ENCODE measurements around the gene PMPCA. TPM values are rescaled to one million over a fixed set of nuclear protein-coding genes. Genes with fewer than 3 reads are reported as not detected.

PMPCA gene
- total and polyA plus RNA-seq, 2 donors: 15.1 to 43.7 TPM

DNA sequence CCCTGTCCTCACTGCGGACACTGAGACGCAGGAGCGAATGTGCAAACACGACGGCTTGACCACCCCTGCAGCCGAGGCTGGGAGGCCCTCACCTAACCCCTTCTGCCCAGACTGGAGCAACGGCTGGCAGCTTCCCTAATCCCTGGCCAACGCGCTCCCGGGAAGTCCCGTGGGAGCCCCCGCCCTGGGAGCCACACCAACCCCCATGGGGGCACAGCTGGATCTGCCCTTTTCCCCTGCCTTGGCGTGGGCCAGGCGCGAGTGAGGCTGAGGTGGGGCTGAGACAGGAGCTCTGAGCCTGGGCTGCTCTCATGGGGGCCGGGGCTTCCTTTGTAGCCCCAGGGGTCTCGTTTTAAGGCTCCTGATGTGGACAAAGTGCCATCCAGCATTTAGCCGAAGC lies 42.3 kb upstream of the PMPCA start:
- Histone ChIP-seq H3K4me3 (ENCODE audit: low read depth, low read length) (no peak overlapping the region), H3K36me3 (ENCODE audit: insufficient read depth) (no peaks in the 10 kb centered on the region), H3K4me1 (ENCODE audit: insufficient read depth) (no peaks in the 10 kb centered on the region), H3K27ac (ENCODE audit: low read depth) (no peak overlapping the region)
- DNase-seq (ENCODE audit: extremely low spot score): no peak
- WGBS: 69% methylated on average over 18 of the region's 18 CpGs

DNA sequence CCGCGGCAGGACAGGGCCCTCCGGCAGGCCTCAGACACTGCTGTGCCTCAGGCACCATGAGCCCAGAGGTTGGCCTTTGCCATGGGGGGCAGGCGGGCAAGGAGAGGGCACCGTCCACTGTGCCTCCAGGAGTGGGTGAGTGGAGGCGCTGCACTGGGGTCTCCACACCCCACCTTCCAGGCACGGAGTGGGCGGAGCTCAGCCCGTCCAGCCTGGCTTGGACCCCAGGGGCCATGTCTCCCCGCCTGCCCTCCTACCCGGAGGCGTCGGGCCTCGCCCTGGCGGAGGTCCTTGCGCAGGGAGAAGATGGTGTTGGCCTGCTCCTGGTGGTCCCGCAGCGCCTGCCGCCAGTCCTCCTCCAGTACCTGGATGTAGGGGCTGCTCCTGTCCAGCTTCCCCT lies 40.4 kb upstream of the PMPCA start:
- Histone ChIP-seq H3K4me1 (ENCODE audit: insufficient read depth) (no peaks in the 10 kb centered on the region), H3K4me3 (ENCODE audit: low read depth, low read length) (no peak overlapping the region), H3K27ac (ENCODE audit: low read depth) (no peak overlapping the region), H3K36me3 (ENCODE audit: insufficient read depth) (no peaks in the 10 kb centered on the region)
- DNase-seq (ENCODE audit: extremely low spot score): no peak
- WGBS: 95% methylated on average over 19 of the region's 19 CpGs

DNA sequence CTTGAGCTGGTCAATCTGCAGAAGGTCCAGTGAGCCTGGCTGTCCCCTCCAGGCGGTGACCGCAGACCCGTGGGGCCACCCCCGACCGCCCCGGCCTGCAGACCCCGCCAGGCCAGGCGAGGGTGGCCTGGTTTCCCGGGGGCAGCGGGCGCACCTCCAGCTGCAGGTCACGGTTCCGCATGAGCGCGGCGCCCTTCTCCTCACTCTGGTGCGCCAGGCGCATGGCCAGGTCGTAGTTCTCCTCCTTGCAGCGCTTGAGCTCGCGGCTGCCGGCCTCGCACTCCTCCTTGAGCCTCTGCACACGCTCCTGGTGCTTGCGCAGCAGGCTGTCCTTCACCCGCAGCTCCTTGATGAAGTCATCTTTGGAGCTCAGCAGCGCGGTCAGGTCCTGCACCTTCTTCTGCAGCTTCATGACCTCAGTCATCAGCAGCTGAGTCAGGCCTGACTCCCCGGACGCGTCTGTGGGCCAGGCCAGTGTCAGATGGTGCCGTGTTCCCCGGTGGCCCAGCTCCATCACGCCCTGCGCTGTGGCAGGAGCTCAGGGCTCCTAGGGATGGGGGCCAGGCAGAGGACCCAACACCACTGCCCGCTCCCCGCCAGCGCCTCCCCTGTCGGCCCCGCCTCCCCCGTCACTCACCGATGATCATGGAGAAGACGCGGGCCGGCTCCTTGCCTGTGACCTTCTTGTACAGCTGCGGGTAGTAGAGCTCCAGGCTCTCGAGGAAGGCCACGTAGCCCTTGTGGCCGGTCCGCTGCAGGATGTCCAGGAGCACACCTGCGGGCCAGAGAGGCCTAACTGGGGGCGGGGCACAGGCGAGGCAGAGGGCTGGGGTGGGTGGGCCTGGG lies 39.5 kb upstream of the PMPCA start:
- whole genome bisulfite sequencing: 95% methylated on average over 54 of the region's 54 CpGs
- Histone ChIP-seq H3K4me1 (ENCODE audit: insufficient read depth) (no peaks in the 10 kb centered on the region), H3K27ac (ENCODE audit: low read depth) (no peak overlapping the region), H3K36me3 (ENCODE audit: insufficient read depth) (no peaks in the 10 kb centered on the region), H3K4me3 (ENCODE audit: low read depth, low read length) (no peak overlapping the region)
- DNase-seq (ENCODE audit: extremely low spot score): no peak

DNA sequence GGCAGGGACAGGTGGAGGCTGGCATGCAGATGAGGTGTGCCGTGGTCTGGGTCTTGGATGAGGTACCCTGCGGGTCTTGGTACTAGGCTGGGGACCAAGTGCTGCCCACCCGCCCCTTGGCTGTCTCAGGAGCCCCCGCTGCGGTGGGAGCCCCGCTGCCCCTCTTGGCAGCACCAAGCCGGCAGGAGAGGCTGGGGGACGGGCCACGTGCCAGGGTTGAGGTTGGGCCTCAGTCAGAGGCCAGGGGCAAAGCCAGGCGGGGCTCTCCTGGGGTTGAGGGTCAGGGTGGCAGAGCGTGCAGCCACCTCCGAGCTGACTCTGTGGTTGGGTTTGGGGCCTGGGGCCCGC lies 39.0 kb upstream of the PMPCA start:
- Histone ChIP-seq H3K36me3 (ENCODE audit: insufficient read depth) (no peaks in the 10 kb centered on the region), H3K4me3 (ENCODE audit: low read depth, low read length) (no peak overlapping the region), H3K27ac (ENCODE audit: low read depth) (no peak overlapping the region), H3K4me1 (ENCODE audit: insufficient read depth) (no peaks in the 10 kb centered on the region)
- no peak for DNase-seq (ENCODE audit: extremely low spot score)
- WGBS: 89% methylated on average over 13 of the region's 13 CpGs

DNA sequence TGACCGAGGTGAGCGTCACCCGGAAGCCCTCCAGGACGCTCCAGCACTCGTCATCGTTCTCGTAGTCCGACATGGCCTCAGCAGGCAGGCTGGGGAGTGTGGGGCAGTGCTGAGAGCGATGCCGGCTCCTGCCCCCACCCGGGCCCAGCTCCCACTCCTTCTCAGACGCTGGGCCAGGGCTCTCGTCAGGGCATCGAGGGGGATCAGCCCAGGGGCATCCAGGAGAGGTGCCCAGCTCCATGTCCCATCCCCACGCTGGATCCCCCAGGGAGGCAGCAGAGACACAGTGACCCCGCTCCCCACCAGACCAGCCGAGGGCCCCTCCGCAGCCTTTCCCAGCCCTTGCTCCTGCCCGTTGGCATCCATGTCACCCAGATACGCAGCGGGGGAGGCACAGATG lies 38.5 kb upstream of the PMPCA start:
- no peak for DNase-seq (ENCODE audit: extremely low spot score)
- Histone ChIP-seq H3K4me1 (ENCODE audit: insufficient read depth) (no peaks in the 10 kb centered on the region), H3K27ac (ENCODE audit: low read depth) (peak overlapping the region; percentile 3), H3K36me3 (ENCODE audit: insufficient read depth) (no peaks in the 10 kb centered on the region), H3K4me3 (ENCODE audit: low read depth, low read length) (no peak overlapping the region)
- WGBS: 87% methylated on average over 21 of the region's 21 CpGs

DNA sequence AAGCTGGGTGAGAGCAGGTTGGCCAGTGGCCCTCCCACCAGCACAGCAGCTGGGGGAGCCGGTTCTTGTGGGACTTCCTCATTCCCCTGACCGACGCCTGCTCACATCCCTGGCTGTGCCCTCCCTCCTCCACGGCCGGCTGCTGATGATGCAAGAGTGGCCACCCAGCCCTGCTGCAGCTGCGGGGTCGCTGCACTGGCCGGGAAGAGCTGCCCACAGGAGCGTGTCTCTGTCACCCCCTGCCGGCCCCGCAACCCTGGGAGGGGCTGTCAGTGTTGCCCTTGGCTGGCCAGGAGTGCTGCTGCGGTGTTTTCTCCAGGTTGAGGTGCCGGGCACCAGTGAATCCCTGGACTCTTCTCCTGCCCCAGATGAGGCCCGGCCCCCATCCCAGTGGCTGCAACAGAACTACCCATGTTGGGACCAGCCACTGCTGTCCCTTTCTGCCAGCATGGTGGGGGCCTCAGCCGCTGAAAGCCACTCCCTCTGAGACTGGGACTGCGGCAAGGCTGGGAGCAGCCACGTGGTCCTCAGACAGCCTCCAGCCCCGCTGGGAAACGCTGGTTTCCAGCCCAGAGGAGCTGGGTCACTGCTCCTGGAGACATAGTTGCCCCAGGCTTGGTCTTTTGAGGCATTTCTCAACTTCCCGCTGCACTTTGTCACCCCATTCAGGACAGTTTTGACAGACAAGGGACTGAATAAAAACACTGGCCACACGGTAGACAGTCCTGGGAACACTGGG lies 37.7 kb upstream of the PMPCA start:
- DNase-seq (ENCODE audit: extremely low spot score): no peak
- WGBS: 20% methylated on average over 21 of the region's 21 CpGs
- no peaks in the 10 kb centered on the region for H3K4me1 ChIP-seq (ENCODE audit: insufficient read depth)
- no peak overlapping the region for H3K4me3 ChIP-seq (ENCODE audit: low read depth, low read length)
- H3K27ac ChIP-seq (ENCODE audit: low read depth): no peak overlapping the region
- H3K36me3 ChIP-seq (ENCODE audit: insufficient read depth): no peaks in the 10 kb centered on the region

DNA sequence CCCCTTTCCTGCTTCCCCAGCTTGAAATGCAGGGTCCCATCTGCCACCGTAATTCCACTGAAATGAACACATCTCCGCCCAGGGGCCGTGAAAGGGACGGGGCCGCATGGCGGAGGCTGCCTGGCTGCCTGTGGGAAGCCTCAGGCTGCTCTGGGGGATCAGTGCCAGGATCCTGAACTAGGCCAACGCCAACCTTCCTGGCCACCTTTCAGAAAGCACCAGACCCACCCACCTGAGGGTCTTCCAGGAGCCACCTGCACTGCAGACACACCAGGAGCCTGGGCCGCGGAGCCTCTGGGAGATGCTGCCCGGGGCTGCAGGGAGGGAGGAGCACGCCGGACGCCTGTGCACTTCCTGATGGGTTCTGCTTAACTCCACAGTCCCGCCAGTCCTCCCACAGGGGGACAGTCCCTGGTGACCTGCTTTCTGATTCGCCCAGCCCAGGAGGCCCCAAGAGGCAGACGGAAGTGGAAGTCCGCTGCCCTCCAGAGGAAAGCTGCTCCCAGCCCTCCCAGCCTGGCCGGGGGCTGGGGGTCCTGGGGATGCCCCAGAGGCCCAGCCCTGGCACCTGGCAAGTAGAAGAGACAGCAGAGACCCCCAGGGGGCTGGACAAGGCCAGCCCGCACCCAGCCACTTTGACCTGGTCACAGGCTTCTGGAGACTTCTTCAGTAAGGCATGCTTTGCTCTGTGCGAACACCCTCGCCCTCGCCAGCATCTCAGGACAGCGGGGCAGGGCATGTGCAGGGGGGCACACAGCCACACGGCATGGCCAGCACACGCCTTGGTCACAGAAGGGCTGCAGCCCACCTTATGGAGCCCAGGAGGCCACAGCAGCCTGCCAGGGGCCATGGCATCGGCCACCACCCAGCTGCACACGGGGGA lies 36.9 kb upstream of the PMPCA start, which contains the start of gene CARD9:
TSS of gene CARD9 (minus strand) at position 370 of the 883 bp plus-strand sequence. CDS start 1,591 bp downstream, outside the sequence.
- Histone ChIP-seq H3K4me3 (ENCODE audit: low read depth, low read length) (no peak within 1 kb of the TSS), H3K27ac (ENCODE audit: low read depth) (no peak within 1 kb of the TSS)
- DNase-seq (ENCODE audit: extremely low spot score): no peak

DNA sequence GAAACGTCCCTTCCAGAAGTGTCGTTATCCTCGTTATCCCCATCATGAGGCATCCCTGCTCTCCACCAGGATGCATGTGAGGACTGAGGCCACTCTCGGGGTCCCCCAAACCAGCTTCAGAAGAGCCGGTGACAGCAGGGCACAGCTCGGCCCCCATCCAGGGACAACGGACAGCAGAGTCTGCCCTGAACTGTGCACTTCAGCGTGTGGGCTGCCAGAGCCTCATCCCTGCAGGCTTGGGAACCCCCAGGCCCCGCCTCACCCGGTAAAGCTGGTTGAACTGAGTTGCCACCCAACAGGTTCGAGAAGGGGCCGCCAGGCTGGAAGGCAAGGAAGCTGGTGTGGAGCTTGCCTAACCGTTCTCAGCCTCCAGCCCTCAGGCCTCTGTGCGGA lies 36.3 kb upstream of the PMPCA start:
- H3K36me3 ChIP-seq (ENCODE audit: insufficient read depth): no peaks in the 10 kb centered on the region
- no peak overlapping the region for H3K27ac ChIP-seq (ENCODE audit: low read depth)
- no peak overlapping the region for H3K4me3 ChIP-seq (ENCODE audit: low read depth, low read length)
- DNase-seq (ENCODE audit: extremely low spot score): no peak
- H3K4me1 ChIP-seq (ENCODE audit: insufficient read depth): no peaks in the 10 kb centered on the region
- 87% methylated on average over 14 of the region's 14 CpGs for WGBS

More for the DNA sequence above, 36.9 kb upstream of the PMPCA start, which contains the start of gene CARD9:
- Histone ChIP-seq H3K36me3 (ENCODE audit: insufficient read depth) (no peaks in the 10 kb centered on the region), H3K4me1 (ENCODE audit: insufficient read depth) (no peaks in the 10 kb centered on the region)
- 53% methylated on average over 27 of the region's 27 CpGs for WGBS

DNA sequence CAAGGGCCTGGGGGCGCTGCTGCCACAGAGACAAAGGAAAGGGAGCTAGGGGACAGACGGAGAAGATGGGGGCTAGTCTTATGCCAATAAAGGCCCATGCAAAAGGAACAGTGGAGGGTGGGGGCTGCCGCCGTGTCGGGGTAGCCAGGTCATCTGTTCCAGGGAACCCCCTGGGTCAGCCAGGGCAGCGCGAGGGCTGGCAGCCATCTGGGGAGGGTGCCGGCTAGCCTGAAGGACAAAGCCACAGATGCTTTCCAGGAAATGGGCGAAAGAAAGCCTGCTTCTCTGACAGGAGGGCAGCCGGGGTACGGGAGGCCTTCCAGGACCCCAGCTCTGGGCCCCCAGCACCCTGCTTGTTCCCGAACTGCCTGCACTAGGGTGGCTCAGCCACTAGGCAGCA lies 35.4 kb upstream of the PMPCA start:
- no peak for DNase-seq (ENCODE audit: extremely low spot score)
- H3K4me1 ChIP-seq (ENCODE audit: insufficient read depth): no peaks in the 10 kb centered on the region
- peaks cover 2% of the 10 kb centered on the region for H3K36me3 ChIP-seq (ENCODE audit: insufficient read depth)
- 91% methylated on average over 12 of the region's 12 CpGs for WGBS
- no peak overlapping the region for H3K4me3 ChIP-seq (ENCODE audit: low read depth, low read length)
- no peak overlapping the region for H3K27ac ChIP-seq (ENCODE audit: low read depth)

DNA sequence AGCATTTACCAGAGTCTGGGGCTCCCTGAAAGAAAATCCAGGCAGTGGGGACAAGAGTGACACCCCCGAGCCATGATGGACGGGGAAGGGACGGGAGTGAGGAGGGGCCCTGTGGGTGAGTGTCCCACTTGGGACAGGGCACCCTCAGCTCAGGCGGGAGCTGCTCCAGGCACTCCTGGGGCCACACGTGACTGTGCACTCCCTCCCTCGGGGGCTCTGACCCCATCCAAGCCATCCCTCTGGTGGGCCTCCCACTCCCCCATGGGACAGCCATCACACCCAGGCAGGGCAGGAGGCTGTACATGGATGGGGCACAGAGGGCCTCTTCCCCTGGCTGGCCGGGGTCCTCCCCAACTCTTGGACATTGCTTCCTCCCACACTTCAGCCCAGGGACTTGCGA lies 34.0 kb upstream of the PMPCA start:
- H3K4me3 ChIP-seq (ENCODE audit: low read depth, low read length): no peak overlapping the region
- DNase-seq (ENCODE audit: extremely low spot score): no peak
- no peak overlapping the region for H3K27ac ChIP-seq (ENCODE audit: low read depth)
- peaks cover 2% of the 10 kb centered on the region for H3K36me3 ChIP-seq (ENCODE audit: insufficient read depth)
- WGBS: 77% methylated on average over 8 of the region's 8 CpGs
- H3K4me1 ChIP-seq (ENCODE audit: insufficient read depth): no peaks in the 10 kb centered on the region

DNA sequence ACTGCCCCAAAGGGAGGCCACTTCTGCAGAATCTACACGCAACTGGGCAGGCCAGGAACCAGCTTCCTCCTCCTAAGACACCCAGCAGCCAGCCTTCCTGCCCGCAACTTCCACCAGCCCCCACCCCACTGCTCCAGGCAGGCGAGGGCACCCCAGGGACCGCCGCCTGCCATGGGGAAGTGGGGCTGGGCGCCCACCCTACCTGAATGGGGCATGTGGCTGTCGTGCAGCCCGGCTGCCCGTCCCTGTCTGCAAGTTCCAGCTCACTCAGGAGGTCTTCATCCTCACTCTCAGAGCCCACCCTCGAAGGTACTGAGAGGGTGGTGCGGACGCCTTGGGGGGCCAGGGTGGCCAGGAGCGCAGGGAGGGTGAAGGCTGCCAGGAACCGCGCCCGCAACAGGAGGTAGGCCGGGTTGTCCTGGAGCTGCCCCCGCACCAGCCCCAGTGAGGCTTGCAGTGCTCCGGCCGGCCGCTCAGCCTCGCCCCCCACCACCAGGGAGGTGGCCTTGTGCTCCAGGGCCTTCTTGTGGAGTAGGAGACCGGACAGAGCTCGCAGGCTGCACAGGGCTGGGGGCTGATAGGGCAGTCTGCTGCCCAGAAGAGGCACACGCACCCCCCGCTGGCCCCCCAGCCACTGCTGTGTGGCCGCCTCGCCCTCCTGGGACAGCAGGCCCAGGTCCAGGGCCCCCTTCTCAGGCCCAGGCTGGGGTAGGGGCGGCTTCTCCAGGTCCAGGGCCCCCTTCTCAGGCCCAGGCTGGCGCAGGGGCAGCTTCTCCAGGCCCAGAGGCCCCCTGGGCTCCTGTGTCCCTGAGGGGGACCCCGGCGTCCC lies 32.9 kb upstream of the PMPCA start:
- Histone ChIP-seq H3K36me3 (ENCODE audit: insufficient read depth) (peaks cover 2% of the 10 kb centered on the region), H3K4me1 (ENCODE audit: insufficient read depth) (no peaks in the 10 kb centered on the region), H3K27ac (ENCODE audit: low read depth) (no peak overlapping the region), H3K4me3 (ENCODE audit: low read depth, low read length) (no peak overlapping the region)
- 85% methylated on average over 32 of the region's 32 CpGs for WGBS
- no peak for DNase-seq (ENCODE audit: extremely low spot score)

DNA sequence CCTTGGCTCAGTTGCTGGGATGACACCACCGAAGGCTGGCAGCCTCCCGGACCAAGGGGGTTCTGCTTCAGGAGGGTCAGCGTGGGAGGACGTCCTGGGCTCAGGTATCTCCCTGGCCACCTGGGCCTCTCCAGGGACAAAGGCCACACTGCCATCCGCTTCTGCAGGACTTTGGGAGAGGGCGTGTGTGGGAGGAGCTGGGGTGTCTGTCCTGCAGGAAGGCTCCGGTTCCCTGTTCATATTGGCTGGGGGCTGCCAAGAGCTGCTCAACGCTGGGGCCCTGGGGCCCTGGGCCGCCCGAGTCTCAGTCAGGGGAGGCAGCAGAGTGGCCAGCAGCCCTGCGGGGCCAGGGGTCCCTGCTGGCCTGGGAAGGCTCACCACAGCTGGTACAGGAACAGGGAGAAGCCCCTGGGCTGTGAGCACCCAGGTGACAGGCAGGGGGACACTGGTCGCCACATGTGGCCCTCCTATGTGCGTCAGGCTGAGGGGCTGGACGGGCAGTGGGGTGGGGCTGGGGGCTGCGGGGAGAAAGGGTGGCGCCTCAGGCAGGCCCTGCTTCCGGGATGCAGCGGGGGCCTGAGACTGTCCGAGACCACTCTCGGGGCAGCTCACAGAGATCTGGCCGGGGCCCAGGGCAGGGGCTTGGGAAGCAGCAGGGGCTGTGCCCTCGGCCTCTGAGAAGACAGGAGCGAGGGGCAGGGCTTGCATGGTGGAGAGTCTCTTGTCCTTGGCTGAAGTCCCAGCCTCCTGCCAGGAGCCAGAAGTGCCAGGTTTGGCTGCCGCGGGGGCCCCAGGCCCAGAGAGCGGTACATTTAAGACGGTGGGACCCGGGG lies 32.1 kb upstream of the PMPCA start:
- H3K4me3 ChIP-seq (ENCODE audit: low read depth, low read length): no peak overlapping the region
- no peaks in the 10 kb centered on the region for H3K4me1 ChIP-seq (ENCODE audit: insufficient read depth)
- peaks cover 2% of the 10 kb centered on the region for H3K36me3 ChIP-seq (ENCODE audit: insufficient read depth)
- 84% methylated on average over 28 of the region's 28 CpGs for WGBS
- no peak for DNase-seq (ENCODE audit: extremely low spot score)
- H3K27ac ChIP-seq (ENCODE audit: low read depth): no peak overlapping the region
